Thyroid gland (tissue), 4 donors: ENCODE data around the gene OXGR1. TPM values are rescaled to one million over a fixed set of nuclear protein-coding genes. Genes with fewer than 3 reads are reported as not detected.
"Not testable (repeated sequence)": the region's sequence is repeated elsewhere in the genome, so short reads cannot be mapped to it uniquely, and the experiment has no call there.

ENCODE experiments used
- DNase-seq, 2 donors: peaks; one replicate each; pipeline ENCODE4 v3.0.0-alpha.2; 2019
- H3K27ac ChIP-seq, 3 donors: fragments of 200-600 bp; sonication (generic); 1 replicate in 2 of 3; 2 replicates in 1 of 3; pipeline ENCODE4 v1.5.1; 2016 to 2019; ENCODE audit warnings: mild to moderate bottlenecking in 1 of 3, moderate library complexity in 1 of 3
- H3K27me3 ChIP-seq: fragments of 200-600 bp; sonication (generic); one replicate; pipeline ENCODE4 v1.5.1; 2019
- H3K36me3 ChIP-seq, 2 donors: fragments of 200-600 bp; sonication (generic); one replicate each; pipeline ENCODE4 v1.5.1; 2016 to 2019
- H3K4me1 ChIP-seq, 2 donors: fragments of 200-600 bp; sonication (generic); one replicate each; pipeline ENCODE4 v1.5.1; 2017 to 2019
- H3K4me3 ChIP-seq, 3 donors: fragments of 200-600 bp; sonication (generic); replicated peaks in 1 of 3; 1 replicate in 2 of 3; 2 replicates in 1 of 3; pipeline ENCODE4 v1.5.1; 2016; ENCODE audit warnings: mild to moderate bottlenecking in 1 of 3
- H3K9me3 ChIP-seq: fragments of 200-600 bp; sonication (generic); one replicate; pipeline ENCODE4 v1.5.1; 2017
- CTCF ChIP-seq, 6 experiments: fragments of 200-600 bp in 3 of 6; fragments of 450-650 bp in 3 of 6; sonication (generic) in 3 of 6; IDR thresholded peaks; one replicate each; pipeline ENCODE4 v1.5.1; 2016 to 2019; ENCODE audit warnings: antibody characterized with exemption in 6 of 6, mild to moderate bottlenecking in 2 of 6, inconsistent platforms in 1 of 6, moderate library complexity in 1 of 6
- POLR2A ChIP-seq, 2 donors: fragments of 450-650 bp; IDR thresholded peaks; one replicate each; pipeline ENCODE4 v1.6.1; 2017; ENCODE audit warnings: antibody characterized with exemption in 2 of 2, mild to moderate bottlenecking in 2 of 2, moderate library complexity in 1 of 2
- WGBS, 2 donors: methylation state at CpG; one replicate each; pipeline ENCODE4 v1.1.5; 2017; 5-methylcytosine and 5-hydroxymethylcytosine counted together
- intact Hi-C: fragments of 100-400 bp; cut with DNase I; formaldehyde crosslinking; loops from one replicate; pipeline ENCODE4 v1.15.1; 2023
- total RNA-seq, 4 donors: library from RNA; depleted of rRNA; stranded (reverse); fragments of >200 nt; gene quantifications; one replicate each; pipeline ENCODE4 v1.2.3, GENCODE V29; 2016

Gene OXGR1
- total RNA-seq, 4 donors from 2014 or later = 1.2 to 6.7 (median 4.4) TPM

GRCh38 chr13:97027162-97027554, 32.9 kb upstream of the OXGR1 start:
- Histone ChIP-seq H3K27me3 (no peaks in the 10 kb centered on the region), H3K36me3 (no peaks in the 10 kb centered on the region), H3K4me1 (peaks cover 0 to 3% of the 10 kb centered on the region in 2 donors), H3K4me3 (no peak overlapping the region), H3K27ac (no peak overlapping the region), H3K9me3 (no peaks in the 10 kb centered on the region)
- intact Hi-C loops = no loop called here
- no peak for DNase-seq
- TF ChIP-seq POLR2A (IDR thresholded peaks at IDR 0.05) = no peak
- TF ChIP-seq CTCF (IDR thresholded peaks at IDR 0.05) = no peak

- Histone ChIP-seq H3K4me1 (peaks cover 0 to 3% of the 10 kb centered on the region in 2 donors), H3K27me3 (no peaks in the 10 kb centered on the region), H3K36me3 (no peaks in the 10 kb centered on the region), H3K9me3 (no peaks in the 10 kb centered on the region), H3K27ac (no peak overlapping the region), H3K4me3 (no peak overlapping the region)
- no peak for DNase-seq
- TF ChIP-seq CTCF (IDR thresholded peaks at IDR 0.05) = no peak
- TF ChIP-seq POLR2A (IDR thresholded peaks at IDR 0.05) = no peak
- intact Hi-C loops = no loop called here
- WGBS, 2 donors = 58 to 71% methylated on average over 5 of the region's 5 CpGs
Measured at GRCh38 chr13:97026531-97027161, 32.4 kb upstream of the OXGR1 start.

- DNase-seq, H3K27me3 ChIP-seq, H3K4me3 ChIP-seq, intact Hi-C loops, H3K36me3 ChIP-seq, H3K27ac ChIP-seq, H3K4me1 ChIP-seq, H3K9me3 ChIP-seq: not testable (repeated sequence)
- WGBS, 2 donors = 97% methylated on average over 1 of the region's 1 CpG
Measured at GRCh38 chr13:97023812-97024211, 29.5 kb upstream of the OXGR1 start.

- intact Hi-C loops = no loop called here
- Histone ChIP-seq H3K9me3 (no peaks in the 10 kb centered on the region), H3K36me3 (no peaks in the 10 kb centered on the region), H3K27ac (no peak overlapping the region), H3K4me3 (no peak overlapping the region), H3K27me3 (no peaks in the 10 kb centered on the region), H3K4me1 (no peaks in the 10 kb centered on the region)
- no peak for DNase-seq
- TF ChIP-seq POLR2A (IDR thresholded peaks at IDR 0.05) = no peak
- no peak for TF ChIP-seq CTCF (IDR thresholded peaks at IDR 0.05)
- WGBS, 2 donors = 56 to 80% methylated on average over 1 of the region's 1 CpG
Measured at GRCh38 chr13:97023117-97023516, 28.8 kb upstream of the OXGR1 start.

- H3K9me3 ChIP-seq = no peaks in the 10 kb centered on the region
- DNase-seq = no peak
- no peak for TF ChIP-seq POLR2A (IDR thresholded peaks at IDR 0.05)
- TF ChIP-seq CTCF (IDR thresholded peaks at IDR 0.05) = no peak
- no peaks in the 10 kb centered on the region for H3K36me3 ChIP-seq
- H3K4me1 ChIP-seq = no peaks in the 10 kb centered on the region
- WGBS, 2 donors = 80 to 86% methylated on average over 4 of the region's 4 CpGs
- H3K27ac ChIP-seq = no peak overlapping the region
- no peak overlapping the region for H3K4me3 ChIP-seq
- H3K27me3 ChIP-seq = no peaks in the 10 kb centered on the region
- intact Hi-C loops = no loop called here
Measured at GRCh38 chr13:97021241-97021640, 27.0 kb upstream of the OXGR1 start.
